ENCODE results near the gene LRRC8A. TPM values are rescaled to one million over a fixed set of nuclear protein-coding genes. Genes with fewer than 3 reads are reported as not detected.
"Not testable (repeated sequence)": the region's sequence is repeated elsewhere in the genome, so short reads cannot be mapped to it uniquely, and the experiment has no call there.

The LRRC8A gene
- total RNA-seq, 2 donors from 2014 or later = 16.3 to 20.9 TPM

- Mint-ChIP-seq H3K36me3 (peaks cover 14 to 25% of the 10 kb centered on the region in 2 donors), H3K27ac (peak within 1 kb of the TSS; percentile 95 to 99)
- DNase-seq (ENCODE audit: low spot score in 2 of 2) = peak; percentile 98 to 100
Measured at GRCh38 chr9:128947527-128948301, 65.8 kb downstream of the LRRC8A start, which contains the start of the genes DOLK and NUP188. Gene DOLK, minus strand, starts transcription at chr9:128947603. Its CDS starts 300 bp downstream, at chr9:128947303. Gene NUP188, plus strand, starts transcription at chr9:128947699. Its CDS starts 21 bp downstream, at chr9:128947720.

DNA sequence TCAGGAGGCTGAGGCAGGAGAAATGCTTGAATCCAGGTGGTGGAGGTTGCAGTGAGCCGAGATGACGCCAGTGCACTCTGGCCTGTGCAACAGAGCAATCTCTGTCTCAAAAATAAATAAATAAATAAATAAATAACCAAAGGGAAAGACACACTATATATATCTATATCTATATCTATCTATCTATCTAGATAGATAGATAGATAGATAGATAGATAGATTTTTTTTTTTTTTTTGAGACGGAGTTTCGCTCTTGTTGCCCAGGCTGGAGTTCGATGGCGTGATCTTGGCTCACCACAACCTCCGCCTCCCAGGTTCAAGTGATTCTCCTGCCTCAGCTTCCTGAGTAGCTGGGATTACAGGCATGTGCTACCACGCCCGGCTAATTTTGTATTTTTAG is 79.5 kb downstream of the LRRC8A start:
- not testable (repeated sequence) for DNase-seq (ENCODE audit: low spot score in 2 of 2); H3K36me3 Mint-ChIP-seq; ATAC-seq; H3K9me3 Mint-ChIP-seq; H3K27ac Mint-ChIP-seq

More at GRCh38 chr9:128947527-128948301, 65.8 kb downstream of the LRRC8A start, which contains the start of the genes DOLK and NUP188:
- H3K9me3 Mint-ChIP-seq = no peaks in the 10 kb centered on the region
- ATAC-seq = peak; percentile 83 to 89

Other genes with a start within 250 kb of the LRRC8A start
- gene DYNC2I2, start 225.3 kb upstream of the LRRC8A start, total RNA-seq = 10 to 100 TPM; 22.2 to 27.3 TPM
- 100 to 1,000 TPM; 499 to 548 TPM for gene SET, start 192.9 kb upstream of the LRRC8A start, total RNA-seq
- 10 to 100 TPM; 10.7 to 14.0 TPM for gene PKN3, start 179.6 kb upstream of the LRRC8A start, total RNA-seq
- 10 to 100 TPM; 56.2 to 59.9 TPM for gene ZDHHC12, start 158.0 kb upstream of the LRRC8A start, total RNA-seq
- 10 to 100 TPM; 17.3 to 24.9 TPM for gene ZER1, start 110.2 kb upstream of the LRRC8A start, total RNA-seq
- gene TBC1D13, start 94.9 kb upstream of the LRRC8A start, total RNA-seq = 10 to 100 TPM; 15.6 to 22.7 TPM
- gene ENDOG, start 63.6 kb upstream of the LRRC8A start, total RNA-seq = 10 to 100 TPM in 1 of 2 donors, 1 to 10 TPM in 1; 8.2 to 16.0 TPM
- gene SPOUT1, start 52.3 kb upstream of the LRRC8A start, total RNA-seq = 10 to 100 TPM; 63.8 to 64.9 TPM
- 10 to 100 TPM; 19.9 to 49.0 TPM for gene KYAT1, start 183 bp upstream of the LRRC8A start, total RNA-seq
- gene PHYHD1, start 38.8 kb downstream of the LRRC8A start, total RNA-seq = under 1 TPM; 0.54 to 0.64 TPM
- 1 to 10 TPM; 5.1 to 5.6 TPM for gene DOLK, start 65.5 kb downstream of the LRRC8A start, total RNA-seq
- gene NUP188, start 65.6 kb downstream of the LRRC8A start, total RNA-seq = 100 to 1,000 TPM; 110 to 123 TPM
- gene SH3GLB2, start 146.2 kb downstream of the LRRC8A start, total RNA-seq = 10 to 100 TPM; 44.1 to 59.9 TPM
- 10 to 100 TPM; 30.4 to 79.3 TPM for gene MIGA2, start 154.5 kb downstream of the LRRC8A start, total RNA-seq
- 10 to 100 TPM; 11.6 to 36.1 TPM for gene DOLPP1, start 199.0 kb downstream of the LRRC8A start, total RNA-seq
- 10 to 100 TPM; 14.7 to 35.6 TPM for gene CRAT, start 228.7 kb downstream of the LRRC8A start, total RNA-seq
- 100 to 1,000 TPM in 1 of 2 donors, 10 to 100 TPM in 1; 93.1 to 109 TPM for gene PTPA, start 229.3 kb downstream of the LRRC8A start, total RNA-seq